Loucy (cell line): ENCODE measurements around the gene PRKCG.

Experiments
- CTCF ChIP-seq: fragments of 200-600 bp; sonication (generic); conservative IDR thresholded peaks from 2 replicates; pipeline ENCODE4 v1.5.1; 2014; ENCODE audit warnings: mild to moderate bottlenecking, antibody characterized with exemption, low read length
- EZH2phosphoT487 ChIP-seq: fragments of 200-600 bp; IDR thresholded peaks from 2 replicates; pipeline ENCODE4 v1.6.1; 2018; ENCODE audit warnings: antibody characterized with exemption, mild to moderate bottlenecking, moderate library complexity, borderline replicate concordance

- TF ChIP-seq CTCF, result no peak
- TF ChIP-seq EZH2phosphoT487, result no peak
Measured at GRCh38 chr19:53908935-53909415, 27.0 kb downstream of the PRKCG start, which contains the start of gene CACNG7.
